ENCODE results near the gene FIGNL2.

GRCh38 chr12:51798501-51798900, 50.0 kb downstream of the FIGNL2 start:
- TF ChIP-seq POLR2A (IDR thresholded peaks at IDR 0.05; ENCODE audit: low read length) (no peak), GATA1 (IDR thresholded peaks at IDR 0.05; ENCODE audit: low read depth, low read length) (no peak)

Data from erythroblast (primary cell).